Type B pancreatic cell (in vitro differentiated cells): ENCODE results near the gene DAB1. TPM values are rescaled to one million over a fixed set of nuclear protein-coding genes. Genes with fewer than 3 reads are reported as not detected.

Experiments
- DNase-seq: peaks from one replicate; pipeline ENCODE4 v3.0.0; 2021; ENCODE audit warnings: mixed read lengths; ENCODE audit not compliant: unreplicated experiment; ENCODE audit errors: extremely low spot score
- H3K27ac Mint-ChIP-seq: 2 replicates; pipeline ENCODE4 v1.8.0; 2021; ENCODE audit warnings: mild to moderate bottlenecking, mixed read lengths
- H3K27me3 Mint-ChIP-seq: 2 replicates; pipeline ENCODE4 v1.8.0; 2021; ENCODE audit warnings: mixed read lengths
- H3K36me3 Mint-ChIP-seq: 2 replicates; pipeline ENCODE4 v1.8.0; 2021; ENCODE audit warnings: mixed read lengths
- H3K4me1 Mint-ChIP-seq: one replicate; pipeline ENCODE4 v1.8.0; 2021; ENCODE audit warnings: mixed read lengths; ENCODE audit not compliant: unreplicated experiment
- H3K4me3 Mint-ChIP-seq: 2 replicates; pipeline ENCODE4 v1.8.0; 2021; ENCODE audit warnings: mild to moderate bottlenecking, mixed read lengths
- H3K9me3 Mint-ChIP-seq: 2 replicates; pipeline ENCODE4 v1.8.0; 2021; ENCODE audit warnings: mixed read lengths
- CTCF ChIP-seq: fragments of 200-600 bp; sonication (generic); conservative IDR thresholded peaks from 2 replicates; pipeline ENCODE4 v1.5.0; 2021; ENCODE audit warnings: antibody characterized with exemption, mild to moderate bottlenecking
- total RNA-seq: library from RNA; stranded (reverse); gene quantifications from 2 replicates; pipeline ENCODE4 v1.2.1, GENCODE V29; 2021; ENCODE audit warnings: low replicate concordance

DAB1 gene
- total RNA-seq, 1 donor from 2014 or later, result 7.3 TPM

- no peak for TF ChIP-seq CTCF
- H3K36me3 Mint-ChIP-seq, result no peaks in the 10 kb centered on the region
- no peak overlapping the region for H3K4me3 Mint-ChIP-seq
- H3K27me3 Mint-ChIP-seq, result no peaks in the 10 kb centered on the region
- H3K4me1 Mint-ChIP-seq, result peaks cover 21% of the 10 kb centered on the region
- DNase-seq, result no peak
- H3K9me3 Mint-ChIP-seq, result no peaks in the 10 kb centered on the region
- H3K27ac Mint-ChIP-seq, result no peak overlapping the region
Observed at GRCh38 chr1:57252597-57253294, 171.1 kb downstream of the DAB1 start.

GRCh38 chr1:57250021-57250420, 173.8 kb downstream of the DAB1 start:
- Mint-ChIP-seq H3K36me3 (peaks cover 3% of the 10 kb centered on the region), H3K4me3 (no peak overlapping the region), H3K4me1 (peaks cover 21% of the 10 kb centered on the region), H3K27ac (no peak overlapping the region), H3K27me3 (no peaks in the 10 kb centered on the region), H3K9me3 (peaks cover 4% of the 10 kb centered on the region)
- no peak for TF ChIP-seq CTCF
- no peak for DNase-seq

- Mint-ChIP-seq H3K27ac (no peak overlapping the region), H3K4me1 (peaks cover 21% of the 10 kb centered on the region), H3K9me3 (peaks cover 4% of the 10 kb centered on the region), H3K4me3 (no peak overlapping the region), H3K36me3 (peaks cover 3% of the 10 kb centered on the region), H3K27me3 (no peaks in the 10 kb centered on the region)
- no peak for TF ChIP-seq CTCF
- DNase-seq, result no peak
Observed at GRCh38 chr1:57249511-57249910, 174.3 kb downstream of the DAB1 start.

- no peak overlapping the region for H3K27ac Mint-ChIP-seq
- peaks cover 4% of the 10 kb centered on the region for H3K9me3 Mint-ChIP-seq
- no peak for TF ChIP-seq CTCF
- no peaks in the 10 kb centered on the region for H3K27me3 Mint-ChIP-seq
- peaks cover 18% of the 10 kb centered on the region for H3K4me1 Mint-ChIP-seq
- H3K4me3 Mint-ChIP-seq, result no peak overlapping the region
- H3K36me3 Mint-ChIP-seq, result peaks cover 3% of the 10 kb centered on the region
- DNase-seq, result no peak
Observed at GRCh38 chr1:57248830-57249229, 175.0 kb downstream of the DAB1 start.

- Mint-ChIP-seq H3K27ac (no peak overlapping the region), H3K4me1 (peaks cover 3% of the 10 kb centered on the region), H3K27me3 (peaks cover 23% of the 10 kb centered on the region), H3K4me3 (no peak overlapping the region), H3K36me3 (no peaks in the 10 kb centered on the region), H3K9me3 (no peaks in the 10 kb centered on the region)
- no peak for TF ChIP-seq CTCF
- no peak for DNase-seq
Observed at GRCh38 chr1:57238233-57238781, 185.6 kb downstream of the DAB1 start.
